ENCODE results near the gene HCFC2.
A peak's percentile ranks its signal among the peaks of the same experiment; 100 is the strongest.

Gene HCFC2

GRCh38 chr12:104056419-104056972, 7.8 kb upstream of the HCFC2 start:
- no peak for DNase-seq (ENCODE audit: low read depth in 1 of 2, low spot score in 1 of 2)

GRCh38 chr12:104057771-104058197, 6.5 kb upstream of the HCFC2 start:
- DNase-seq (ENCODE audit: low read depth in 1 of 2, low spot score in 1 of 2), result no peak

GRCh38 chr12:104058802-104059201, 5.5 kb upstream of the HCFC2 start:
- DNase-seq (ENCODE audit: low read depth in 1 of 2, low spot score in 1 of 2), result no peak

- no peak for DNase-seq (ENCODE audit: low read depth in 1 of 2, low spot score in 1 of 2)
Observed at GRCh38 chr12:104059963-104060362, 4.4 kb upstream of the HCFC2 start.

GRCh38 chr12:104060791-104061190, 3.5 kb upstream of the HCFC2 start:
- DNase-seq (ENCODE audit: low read depth in 1 of 2, low spot score in 1 of 2), result no peak

- no peak for DNase-seq (ENCODE audit: low read depth in 1 of 2, low spot score in 1 of 2)
Observed at GRCh38 chr12:104063712-104064030, 660 bp upstream of the HCFC2 start.

- DNase-seq (ENCODE audit: low read depth in 1 of 2, low spot score in 1 of 2), result no peak
Observed at GRCh38 chr12:104064842-104065427, 604 bp downstream of the HCFC2 start.

- DNase-seq (ENCODE audit: low read depth in 1 of 2, low spot score in 1 of 2), result no peak
Observed at GRCh38 chr12:104072099-104072498, 7.8 kb downstream of the HCFC2 start.

GRCh38 chr12:104073699-104074098, 9.4 kb downstream of the HCFC2 start:
- DNase-seq (ENCODE audit: low read depth in 1 of 2, low spot score in 1 of 2), result no peak

- DNase-seq (ENCODE audit: low read depth in 1 of 2, low spot score in 1 of 2), result no peak
Observed at GRCh38 chr12:104079024-104079423, 14.7 kb downstream of the HCFC2 start.

GRCh38 chr12:104080764-104081163, 16.4 kb downstream of the HCFC2 start:
- no peak for DNase-seq (ENCODE audit: low read depth in 1 of 2, low spot score in 1 of 2)

GRCh38 chr12:104083769-104084475, 19.6 kb downstream of the HCFC2 start:
- DNase-seq (ENCODE audit: low read depth in 1 of 2, low spot score in 1 of 2), result no peak

- DNase-seq (ENCODE audit: low read depth in 1 of 2, low spot score in 1 of 2), result no peak
Observed at GRCh38 chr12:104090685-104091084, 26.4 kb downstream of the HCFC2 start.

- DNase-seq (ENCODE audit: low read depth in 1 of 2, low spot score in 1 of 2), result no peak
Observed at GRCh38 chr12:104091136-104091535, 26.8 kb downstream of the HCFC2 start.

GRCh38 chr12:104094284-104094683, 30.0 kb downstream of the HCFC2 start:
- DNase-seq (ENCODE audit: low read depth in 1 of 2, low spot score in 1 of 2), result no peak

GRCh38 chr12:104095289-104095688, 31.0 kb downstream of the HCFC2 start:
- no peak for DNase-seq (ENCODE audit: low read depth in 1 of 2, low spot score in 1 of 2)

GRCh38 chr12:104097954-104098353, 33.6 kb downstream of the HCFC2 start:
- DNase-seq (ENCODE audit: low read depth in 1 of 2, low spot score in 1 of 2), result no peak

- DNase-seq (ENCODE audit: low read depth in 1 of 2, low spot score in 1 of 2), result no peak
Observed at GRCh38 chr12:104105461-104105860, 41.1 kb downstream of the HCFC2 start.

- no peak for DNase-seq (ENCODE audit: low read depth in 1 of 2, low spot score in 1 of 2)
Observed at GRCh38 chr12:104106965-104107364, 42.6 kb downstream of the HCFC2 start.

- DNase-seq (ENCODE audit: low read depth in 1 of 2, low spot score in 1 of 2), result peak; percentile 69 to 70
Observed at GRCh38 chr12:104108755-104109445, 44.6 kb downstream of the HCFC2 start.

GRCh38 chr12:104109446-104110271, 45.3 kb downstream of the HCFC2 start:
- DNase-seq (ENCODE audit: low read depth in 1 of 2, low spot score in 1 of 2), result no peak

Measured in activated T-helper 1 cell treated with anti-CD3 and anti-CD28 coated beads, Interleukin-2, amount 50 U/mL, for 16 hours (primary cell).